Fibroblast of skin of scalp (primary cell): ENCODE results near the gene LRIT1.

Source experiments
- DNase-seq: peaks from one replicate; pipeline ENCODE4 v3.0.0-alpha.2; 2013

The LRIT1 gene

DNA sequence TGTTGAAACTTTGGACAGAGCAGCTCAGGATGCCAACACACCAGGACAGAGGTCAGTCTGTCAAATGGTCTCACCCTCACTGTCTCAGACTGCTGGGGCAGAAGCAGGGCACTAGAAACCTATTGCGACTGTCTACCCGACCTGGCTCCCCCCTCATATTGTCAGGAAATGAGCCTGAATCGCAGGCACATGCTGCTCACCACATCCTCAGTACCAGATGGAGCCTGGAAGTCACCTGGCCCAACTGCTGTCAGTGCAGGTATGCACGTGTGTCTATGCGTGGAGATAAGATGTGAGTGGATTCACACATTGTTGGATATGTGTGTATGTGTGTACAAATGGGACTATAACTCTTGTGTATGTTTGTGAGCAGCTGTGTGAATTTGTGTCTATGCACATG, 50.2 kb downstream of the LRIT1 start:
- DNase-seq, result no peak

DNA sequence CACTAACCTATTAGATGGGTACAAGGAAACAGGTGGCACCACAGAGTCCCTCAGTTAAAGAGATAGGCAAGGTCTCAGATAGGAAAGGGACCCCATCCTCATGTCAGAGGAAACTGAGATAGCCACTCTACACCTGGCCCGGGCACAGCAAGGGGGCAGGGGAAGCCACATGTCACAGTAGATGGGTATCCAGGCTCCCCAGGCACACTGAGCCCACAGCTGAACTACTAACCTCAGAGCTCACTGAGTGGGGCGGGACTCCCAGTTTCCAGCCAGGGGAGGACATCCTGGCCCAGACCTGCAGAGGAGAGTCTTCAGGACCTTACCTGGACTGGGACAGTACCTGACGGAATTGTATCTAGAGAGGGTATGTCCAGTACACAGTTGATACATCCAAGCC, 50.7 kb downstream of the LRIT1 start:
- DNase-seq, result no peak

DNA sequence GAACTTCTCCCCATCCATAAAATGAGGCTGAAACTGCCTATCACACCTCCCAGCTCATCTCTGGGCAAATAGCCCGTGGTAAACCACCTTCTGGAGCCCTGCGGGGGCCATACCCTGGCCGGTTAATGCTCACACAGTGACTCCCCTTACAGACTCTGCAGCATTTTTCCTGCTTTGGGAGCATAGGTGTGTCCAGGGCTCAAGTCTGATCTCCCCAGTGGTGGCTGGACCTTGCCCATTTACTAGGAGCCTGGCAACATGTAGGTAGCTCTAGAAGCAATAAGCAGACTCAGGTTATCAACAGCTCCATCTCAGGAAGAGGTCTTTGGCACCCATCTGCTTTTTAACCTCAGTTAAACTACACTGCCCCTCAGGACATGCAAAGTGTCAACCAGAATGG, 52.5 kb downstream of the LRIT1 start:
- DNase-seq, result no peak

DNA sequence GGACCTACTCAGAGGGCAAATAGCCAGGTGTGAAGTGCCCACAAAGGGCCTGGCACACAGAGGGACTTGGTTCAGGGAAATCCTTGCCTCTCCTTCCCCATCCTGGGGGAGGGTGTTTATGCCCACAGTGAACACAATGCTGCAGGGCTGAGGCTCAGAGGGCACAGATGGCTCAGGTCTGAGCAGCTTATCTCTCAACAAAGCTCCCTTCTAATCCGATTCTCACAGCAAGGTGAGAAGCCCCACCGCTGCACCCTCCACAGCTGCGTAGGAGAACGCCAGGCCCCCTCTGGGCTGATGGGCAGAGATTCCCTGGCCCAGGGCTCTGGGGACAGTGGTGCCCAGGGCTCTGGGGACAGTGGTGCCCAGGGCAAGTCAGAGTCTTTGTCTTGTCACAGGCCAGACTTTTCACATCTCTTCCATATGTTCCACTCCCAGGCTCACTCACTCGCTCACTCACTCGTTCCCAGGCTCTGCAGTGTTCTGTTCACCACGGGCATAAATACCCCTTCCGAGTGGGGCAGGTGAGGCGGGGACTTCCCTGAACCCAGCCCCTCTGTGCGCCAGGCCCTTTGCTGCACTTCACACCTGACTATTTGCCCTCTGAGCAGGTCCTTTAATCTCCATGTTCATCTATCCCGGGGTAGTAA, 55.7 kb downstream of the LRIT1 start:
- DNase-seq, result no peak

GRCh38 chr10:84184517-84184916, 56.8 kb downstream of the LRIT1 start:
- DNase-seq, result no peak

- no peak for DNase-seq
Observed at GRCh38 chr10:84181631-84182030, 59.7 kb downstream of the LRIT1 start.
